Measurements from ENCODE around the gene MED13L. TPM values are rescaled to one million over a fixed set of nuclear protein-coding genes. Genes with fewer than 3 reads are reported as not detected.
A peak's percentile ranks its signal among the peaks of the same experiment; 100 is the strongest.

MED13L gene
- total RNA-seq, 2 donors from 2014 or later = 88.9 to 140 TPM

GRCh38 chr12:116165036-116165425 lies 112.5 kb downstream of the MED13L start:
- intact Hi-C loops (cut with DNase I) = no loop called here
- DNase-seq (ENCODE audit: low spot score) = no peak
- no peak overlapping the region for H3K4me3 ChIP-seq
- peak overlapping the region in 1 of 2 donors; percentile 3 for H3K27ac ChIP-seq
- TF ChIP-seq POLR2AphosphoS5 (IDR thresholded peaks at IDR 0.05) = no peak
- no peak for TF ChIP-seq POLR2A (IDR thresholded peaks at IDR 0.05)
- TF ChIP-seq, protein P1, sequence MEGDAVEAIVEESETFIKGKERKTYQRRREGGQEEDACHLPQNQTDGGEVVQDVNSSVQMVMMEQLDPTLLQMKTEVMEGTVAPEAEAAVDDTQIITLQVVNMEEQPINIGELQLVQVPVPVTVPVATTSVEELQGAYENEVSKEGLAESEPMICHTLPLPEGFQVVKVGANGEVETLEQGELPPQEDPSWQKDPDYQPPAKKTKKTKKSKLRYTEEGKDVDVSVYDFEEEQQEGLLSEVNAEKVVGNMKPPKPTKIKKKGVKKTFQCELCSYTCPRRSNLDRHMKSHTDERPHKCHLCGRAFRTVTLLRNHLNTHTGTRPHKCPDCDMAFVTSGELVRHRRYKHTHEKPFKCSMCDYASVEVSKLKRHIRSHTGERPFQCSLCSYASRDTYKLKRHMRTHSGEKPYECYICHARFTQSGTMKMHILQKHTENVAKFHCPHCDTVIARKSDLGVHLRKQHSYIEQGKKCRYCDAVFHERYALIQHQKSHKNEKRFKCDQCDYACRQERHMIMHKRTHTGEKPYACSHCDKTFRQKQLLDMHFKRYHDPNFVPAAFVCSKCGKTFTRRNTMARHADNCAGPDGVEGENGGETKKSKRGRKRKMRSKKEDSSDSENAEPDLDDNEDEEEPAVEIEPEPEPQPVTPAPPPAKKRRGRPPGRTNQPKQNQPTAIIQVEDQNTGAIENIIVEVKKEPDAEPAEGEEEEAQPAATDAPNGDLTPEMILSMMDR (IDR thresholded peaks at IDR 0.05) = no peak
- H3K9me3 ChIP-seq = no peaks in the 10 kb centered on the region
- no peaks in the 10 kb centered on the region for H3K27me3 ChIP-seq (replicated peaks; ENCODE audit: insufficient read depth)
- H3K4me1 ChIP-seq (replicated peaks) = no peaks in the 10 kb centered on the region
- WGBS = 64% methylated on average over 4 of the region's 4 CpGs
- no peaks in the 10 kb centered on the region for H3K36me3 ChIP-seq

- TF ChIP-seq POLR2AphosphoS5 (IDR thresholded peaks at IDR 0.05) (no peak), POLR2A (IDR thresholded peaks at IDR 0.05) (no peak)
- TF ChIP-seq, protein P1 (IDR thresholded peaks at IDR 0.05) = no peak
- Histone ChIP-seq H3K27ac (peak overlapping the region in 1 of 2 donors; percentile 3), H3K9me3 (no peaks in the 10 kb centered on the region), H3K4me3 (no peak overlapping the region), H3K4me1 (replicated peaks) (no peaks in the 10 kb centered on the region), H3K27me3 (replicated peaks; ENCODE audit: insufficient read depth) (no peaks in the 10 kb centered on the region), H3K36me3 (no peaks in the 10 kb centered on the region)
- intact Hi-C loops (cut with DNase I) = no loop called here
- 43% methylated on average over 3 of the region's 3 CpGs for WGBS
- no peak for DNase-seq (ENCODE audit: low spot score)
These were observed 113.0 kb downstream of the MED13L start for GRCh38 chr12:116164250-116165035.

DNA sequence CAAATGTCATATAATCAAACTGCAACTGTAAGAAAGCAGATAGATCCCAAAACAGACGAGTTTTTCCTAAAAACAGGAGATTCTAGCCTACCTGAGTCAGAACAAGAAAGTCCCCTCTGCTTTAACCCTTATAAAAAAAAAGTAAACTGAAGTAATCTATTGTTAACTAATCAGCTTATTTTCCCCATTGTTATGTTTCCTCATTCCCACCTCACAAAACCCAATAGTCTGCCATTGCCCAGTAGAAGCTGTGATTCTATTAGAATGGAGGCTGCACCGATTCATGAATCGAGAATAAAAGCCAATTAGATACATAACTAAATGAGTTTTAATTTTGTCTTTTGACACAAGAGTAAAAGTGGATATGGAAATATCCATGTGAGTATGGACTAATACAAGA lies 115.4 kb downstream of the MED13L start:
- Histone ChIP-seq H3K4me3 (no peak overlapping the region), H3K36me3 (no peaks in the 10 kb centered on the region), H3K27ac (no peak overlapping the region), H3K9me3 (no peaks in the 10 kb centered on the region), H3K4me1 (replicated peaks) (no peaks in the 10 kb centered on the region), H3K27me3 (replicated peaks; ENCODE audit: insufficient read depth) (no peaks in the 10 kb centered on the region)
- WGBS = 84% methylated on average over 3 of the region's 3 CpGs
- TF ChIP-seq POLR2A (IDR thresholded peaks at IDR 0.05) = no peak
- TF ChIP-seq, protein P1 (IDR thresholded peaks at IDR 0.05) = no peak
- TF ChIP-seq POLR2AphosphoS5 (IDR thresholded peaks at IDR 0.05) = no peak
- DNase-seq (ENCODE audit: low spot score) = no peak
- intact Hi-C loops (cut with DNase I) = no loop called here

DNA sequence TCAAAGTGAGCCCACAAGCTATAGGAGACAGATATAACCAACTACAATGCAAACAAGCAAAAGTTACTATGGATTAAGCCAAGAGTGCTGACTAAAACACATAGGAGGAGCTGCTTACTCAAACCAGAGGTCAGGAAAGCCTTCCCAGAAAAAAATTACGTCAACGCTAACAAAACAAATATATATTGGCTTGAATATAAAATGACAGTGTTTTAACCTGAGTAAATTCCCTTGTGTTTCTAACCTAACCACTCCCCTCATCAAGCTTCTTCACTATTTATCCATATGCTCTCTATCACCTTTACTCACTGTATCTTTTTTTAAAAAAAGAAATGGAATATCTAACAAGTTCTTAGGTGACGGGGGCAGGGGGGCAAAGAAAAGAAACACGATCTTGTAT lies 115.9 kb downstream of the MED13L start:
- Histone ChIP-seq H3K4me1 (replicated peaks) (no peaks in the 10 kb centered on the region), H3K27ac (no peak overlapping the region), H3K4me3 (no peak overlapping the region), H3K36me3 (no peaks in the 10 kb centered on the region), H3K9me3 (no peaks in the 10 kb centered on the region), H3K27me3 (replicated peaks; ENCODE audit: insufficient read depth) (no peaks in the 10 kb centered on the region)
- TF ChIP-seq POLR2A (IDR thresholded peaks at IDR 0.05) (no peak), POLR2AphosphoS5 (IDR thresholded peaks at IDR 0.05) (no peak)
- TF ChIP-seq, protein P1 (IDR thresholded peaks at IDR 0.05) = no peak
- DNase-seq (ENCODE audit: low spot score) = no peak
- intact Hi-C loops (cut with DNase I) = no loop called here
- 79% methylated on average over 4 of the region's 4 CpGs for WGBS

DNA sequence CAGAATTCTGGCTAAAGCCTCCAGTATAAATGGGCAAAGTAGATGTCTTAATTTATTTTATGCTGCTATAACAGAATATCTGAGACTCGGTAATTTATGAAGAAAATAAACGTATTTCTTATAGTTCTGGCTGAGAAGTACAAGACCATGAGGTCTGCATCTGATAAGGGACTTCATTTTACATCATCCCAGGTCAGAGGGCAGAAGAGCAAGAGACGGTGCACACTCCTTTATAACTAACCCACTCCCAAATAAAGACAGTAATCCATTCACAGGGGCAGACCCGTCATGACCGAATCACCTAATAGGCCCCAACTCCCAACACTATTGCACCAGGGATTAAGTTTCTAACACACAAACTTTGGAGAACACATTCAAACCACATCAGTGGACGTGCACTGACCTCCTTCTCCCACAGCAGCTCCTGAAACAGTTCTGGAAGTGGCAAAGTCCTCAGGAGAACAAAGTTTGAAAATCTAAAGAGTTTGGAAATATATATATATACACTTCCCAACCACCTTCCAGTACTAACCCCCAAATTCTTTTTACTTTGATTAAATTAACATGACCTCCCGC lies 116.5 kb downstream of the MED13L start:
- H3K27ac ChIP-seq = no peak overlapping the region
- TF ChIP-seq, protein P1 (IDR thresholded peaks at IDR 0.05) = no peak
- no peak for TF ChIP-seq POLR2AphosphoS5 (IDR thresholded peaks at IDR 0.05)
- TF ChIP-seq POLR2A (IDR thresholded peaks at IDR 0.05) = no peak
- 85% methylated on average over 7 of the region's 7 CpGs for WGBS
- H3K9me3 ChIP-seq = no peaks in the 10 kb centered on the region
- no peaks in the 10 kb centered on the region for H3K27me3 ChIP-seq (replicated peaks; ENCODE audit: insufficient read depth)
- H3K4me3 ChIP-seq = no peak overlapping the region
- intact Hi-C loops (cut with DNase I) = no loop called here
- DNase-seq (ENCODE audit: low spot score) = no peak
- no peaks in the 10 kb centered on the region for H3K36me3 ChIP-seq
- no peaks in the 10 kb centered on the region for H3K4me1 ChIP-seq (replicated peaks)
